Non-pigmented ciliary epithelial cell (primary cell): Measurements from ENCODE around the gene STXBP5.

Source experiments
- DNase-seq: peaks from one replicate; pipeline ENCODE4 v3.0.0-alpha.2; 2010; ENCODE audit warnings: low read depth

Gene STXBP5

GRCh38 chr6:147382945-147383554 lies 178.8 kb downstream of the STXBP5 start:
- no peak for DNase-seq

- DNase-seq = no peak
These were observed 179.8 kb downstream of the STXBP5 start for GRCh38 chr6:147384029-147384428.

GRCh38 chr6:147384737-147385710 lies 180.8 kb downstream of the STXBP5 start:
- no peak for DNase-seq

GRCh38 chr6:147389463-147389862 lies 185.2 kb downstream of the STXBP5 start:
- DNase-seq = no peak

GRCh38 chr6:147390909-147391536 lies 186.8 kb downstream of the STXBP5 start:
- no peak for DNase-seq

- no peak for DNase-seq
These were observed 188.9 kb downstream of the STXBP5 start for GRCh38 chr6:147392917-147393625.

GRCh38 chr6:147395158-147395557 lies 190.9 kb downstream of the STXBP5 start:
- no peak for DNase-seq

GRCh38 chr6:147397306-147397705 lies 193.1 kb downstream of the STXBP5 start:
- DNase-seq = no peak

- no peak for DNase-seq
These were observed 196.8 kb downstream of the STXBP5 start for GRCh38 chr6:147400968-147401367.

- DNase-seq = no peak
These were observed 197.6 kb downstream of the STXBP5 start for GRCh38 chr6:147401779-147402178.

GRCh38 chr6:147406783-147407182 lies 202.6 kb downstream of the STXBP5 start:
- DNase-seq = no peak

GRCh38 chr6:147407571-147407970 lies 203.4 kb downstream of the STXBP5 start:
- no peak for DNase-seq

- no peak for DNase-seq
These were observed 212.4 kb downstream of the STXBP5 start for GRCh38 chr6:147416622-147417021.

- no peak for DNase-seq
These were observed 213.7 kb downstream of the STXBP5 start for GRCh38 chr6:147417954-147418353.

- DNase-seq = no peak
These were observed 214.3 kb downstream of the STXBP5 start for GRCh38 chr6:147418523-147418922.

- no peak for DNase-seq
These were observed 217.7 kb downstream of the STXBP5 start for GRCh38 chr6:147421903-147422302.

GRCh38 chr6:147423111-147423510 lies 218.9 kb downstream of the STXBP5 start:
- DNase-seq = no peak

GRCh38 chr6:147429794-147430193 lies 225.6 kb downstream of the STXBP5 start:
- DNase-seq = no peak

GRCh38 chr6:147430811-147431210 lies 226.6 kb downstream of the STXBP5 start:
- no peak for DNase-seq

- no peak for DNase-seq
These were observed 229.9 kb downstream of the STXBP5 start for GRCh38 chr6:147434076-147434475.

GRCh38 chr6:147434516-147434915 lies 230.3 kb downstream of the STXBP5 start:
- DNase-seq = no peak

GRCh38 chr6:147437615-147438014 lies 233.4 kb downstream of the STXBP5 start:
- DNase-seq = no peak
